ENCODE measurements around the gene MLC1. TPM values are rescaled to one million over a fixed set of nuclear protein-coding genes. Genes with fewer than 3 reads are reported as not detected.
A peak's percentile ranks its signal among the peaks of the same experiment; 100 is the strongest.

The MLC1 gene
- total RNA-seq, 1 donor from 2014 or later: not detected

DNA sequence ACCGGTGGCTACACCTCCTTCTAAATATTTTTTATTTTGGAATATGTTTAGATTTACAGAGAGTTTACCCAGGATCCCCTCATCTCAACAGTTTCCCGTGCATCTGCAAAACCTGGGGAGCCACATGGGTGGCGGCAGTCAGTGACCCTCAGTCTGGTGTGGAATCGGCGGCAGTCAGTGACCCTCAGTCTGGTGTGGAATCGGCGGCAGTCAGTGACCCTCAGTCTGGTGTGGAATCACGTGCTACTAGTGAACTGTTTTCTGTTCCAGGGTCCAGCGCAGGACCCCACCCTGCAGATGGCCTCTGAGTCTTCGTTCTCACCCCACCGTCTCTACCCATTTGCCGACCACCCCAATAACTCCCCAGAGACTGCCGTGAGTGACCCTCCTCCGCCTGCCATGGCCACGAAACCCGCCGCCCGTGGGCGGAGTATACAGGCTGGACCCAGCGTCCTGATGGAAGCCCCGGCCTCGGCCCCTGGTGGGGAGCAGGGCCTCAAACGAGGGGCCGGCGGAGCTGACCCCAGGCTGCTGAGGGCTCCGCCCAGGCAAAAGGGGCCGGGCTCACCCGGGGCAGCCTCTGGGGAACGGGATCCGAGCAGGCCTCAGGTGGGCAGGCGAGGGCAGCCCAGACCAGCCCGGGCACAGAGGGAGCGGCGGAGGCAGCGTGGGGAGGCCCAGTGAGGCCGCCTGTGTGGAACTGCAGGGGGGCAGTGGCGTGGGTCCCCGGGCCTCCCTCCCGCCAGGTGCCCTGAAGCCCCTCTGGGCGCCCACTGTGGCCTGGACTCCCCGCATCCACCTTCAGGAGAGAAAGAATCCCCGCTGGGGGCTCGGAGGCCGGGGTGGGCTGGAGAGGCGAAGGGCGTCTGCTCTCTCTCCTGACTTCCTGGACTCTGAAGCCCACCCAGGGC, 75.2 kb downstream of the MLC1 start:
- Histone ChIP-seq H3K27me3 (ENCODE audit: control insufficient read depth, insufficient read depth, low read length) (peaks cover 26% of the 10 kb centered on the region), H3K4me3 (ENCODE audit: low read depth, low read length) (no peak overlapping the region), H3K36me3 (ENCODE audit: control insufficient read depth, insufficient read depth, low read length) (no peaks in the 10 kb centered on the region)
- TF ChIP-seq, protein P1, sequence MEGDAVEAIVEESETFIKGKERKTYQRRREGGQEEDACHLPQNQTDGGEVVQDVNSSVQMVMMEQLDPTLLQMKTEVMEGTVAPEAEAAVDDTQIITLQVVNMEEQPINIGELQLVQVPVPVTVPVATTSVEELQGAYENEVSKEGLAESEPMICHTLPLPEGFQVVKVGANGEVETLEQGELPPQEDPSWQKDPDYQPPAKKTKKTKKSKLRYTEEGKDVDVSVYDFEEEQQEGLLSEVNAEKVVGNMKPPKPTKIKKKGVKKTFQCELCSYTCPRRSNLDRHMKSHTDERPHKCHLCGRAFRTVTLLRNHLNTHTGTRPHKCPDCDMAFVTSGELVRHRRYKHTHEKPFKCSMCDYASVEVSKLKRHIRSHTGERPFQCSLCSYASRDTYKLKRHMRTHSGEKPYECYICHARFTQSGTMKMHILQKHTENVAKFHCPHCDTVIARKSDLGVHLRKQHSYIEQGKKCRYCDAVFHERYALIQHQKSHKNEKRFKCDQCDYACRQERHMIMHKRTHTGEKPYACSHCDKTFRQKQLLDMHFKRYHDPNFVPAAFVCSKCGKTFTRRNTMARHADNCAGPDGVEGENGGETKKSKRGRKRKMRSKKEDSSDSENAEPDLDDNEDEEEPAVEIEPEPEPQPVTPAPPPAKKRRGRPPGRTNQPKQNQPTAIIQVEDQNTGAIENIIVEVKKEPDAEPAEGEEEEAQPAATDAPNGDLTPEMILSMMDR (IDR thresholded peaks at IDR 0.05; ENCODE audit: insufficient read depth, low read length, severe bottlenecking): no peak
- DNase-seq (ENCODE audit: low read depth) (no peak), FAIRE-seq (peak; percentile 88)

Other genes with a start within 250 kb of the MLC1 start
- gene ZBED4, start 231.6 kb downstream of the MLC1 start, total RNA-seq: 14.0 and 15.7 TPM in 2 replicates
- gene ALG12, start 167.0 kb downstream of the MLC1 start, total RNA-seq: 11.8 and 18.7 TPM in 2 replicates
- gene CRELD2, start 166.8 kb downstream of the MLC1 start, total RNA-seq: 57.4 and 71.6 TPM in 2 replicates
- 67.1 and 130 TPM in 2 replicates for gene PIM3, start 124.7 kb downstream of the MLC1 start, total RNA-seq
- not detected in 2 replicates for gene IL17REL, start 72.7 kb downstream of the MLC1 start, total RNA-seq
- gene TTLL8, start 27.1 kb downstream of the MLC1 start, total RNA-seq: not detected in 2 replicates
- gene MOV10L1, start 4.6 kb upstream of the MLC1 start, total RNA-seq: 0.26 and 1.4 TPM in 2 replicates
- 0.26 and 0.77 TPM in 2 replicates for gene PANX2, start 85.3 kb upstream of the MLC1 start, total RNA-seq
- gene TRABD, start 100.5 kb upstream of the MLC1 start, total RNA-seq: 38.3 and 43.7 TPM in 2 replicates
- 20.8 and 25.7 TPM in 2 replicates for gene SELENOO, start 115.6 kb upstream of the MLC1 start, total RNA-seq
- gene TUBGCP6, start 159.6 kb upstream of the MLC1 start, total RNA-seq: 18.2 TPM in 2 replicates
- 9.7 and 13.8 TPM in 2 replicates for gene HDAC10, start 165.8 kb upstream of the MLC1 start, total RNA-seq
- gene MAPK12, start 176.3 kb upstream of the MLC1 start, total RNA-seq: 12.4 and 14.1 TPM in 2 replicates
- 3.4 and 9.0 TPM in 2 replicates for gene MAPK11, start 185.0 kb upstream of the MLC1 start, total RNA-seq
- gene PLXNB2, start 222.2 kb upstream of the MLC1 start, total RNA-seq: 138 and 176 TPM in 2 replicates
- 1.1 and 1.8 TPM in 2 replicates for gene DENND6B, start 241.6 kb upstream of the MLC1 start, total RNA-seq